GM12891 (cell line): ENCODE measurements around the gene CYB5R3.
"Not testable (repeated sequence)": the region's sequence is repeated elsewhere in the genome, so short reads cannot be mapped to it uniquely, and the experiment has no call there.

Experiments
- PAX5 ChIP-seq: IDR thresholded peaks from 2 replicates; pipeline ENCODE4 v1.6.1; 2011; ENCODE audit warnings: low read length, moderate library complexity, mild to moderate bottlenecking; ENCODE audit not compliant: insufficient read depth, severe bottlenecking
- POLR2A ChIP-seq: IDR thresholded peaks from 2 replicates; pipeline ENCODE4 v1.6.1; 2011; ENCODE audit warnings: low read depth, low read length, control low read depth
- POLR2AphosphoS5 ChIP-seq: IDR thresholded peaks from 2 replicates; pipeline ENCODE4 v1.6.1; 2011; ENCODE audit warnings: low read depth, low read length, control low read depth
- POU2F2 ChIP-seq: IDR thresholded peaks from 2 replicates; pipeline ENCODE4 v1.6.1; 2011; ENCODE audit warnings: low read depth, mild to moderate bottlenecking, control low read depth, low read length, moderate library complexity
- SPI1 ChIP-seq: IDR thresholded peaks from 2 replicates; pipeline ENCODE4 v1.6.1; 2011; ENCODE audit warnings: low read depth, low read length, control low read depth
- TAF1 ChIP-seq: IDR thresholded peaks from 2 replicates; pipeline ENCODE4 v1.6.1; 2011; ENCODE audit warnings: low read depth, low read length, control low read depth

DNA sequence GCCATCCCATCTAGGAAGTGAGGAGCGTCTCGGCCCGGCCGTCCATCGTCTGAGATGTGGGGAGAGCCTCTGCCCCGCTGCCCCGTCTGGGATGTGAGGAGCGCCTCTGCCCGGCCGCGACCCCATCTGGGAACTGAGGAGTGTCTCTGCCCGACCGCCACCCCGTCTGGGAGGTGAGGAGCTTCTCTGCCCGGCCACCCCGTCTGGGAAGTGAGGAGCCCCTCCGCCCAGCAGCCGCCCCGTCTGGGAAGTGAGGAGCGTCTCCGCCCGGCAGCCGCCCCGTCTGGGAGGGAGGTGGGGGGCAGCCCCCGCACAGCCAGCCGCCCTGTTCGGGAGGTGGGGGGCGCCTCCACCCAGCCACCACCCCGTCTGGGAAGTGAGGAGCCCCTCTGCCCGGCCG is 41.6 kb downstream of the CYB5R3 start:
- TF ChIP-seq PAX5, POU2F2, TAF1, POLR2A, POLR2AphosphoS5, SPI1: not testable (repeated sequence)
